Measurements from ENCODE around the gene MAGEB17.

Gene MAGEB17

GRCh38 chrX:16138108-16138427 is 29.2 kb upstream of the MAGEB17 start:
- no peak for TF ChIP-seq CTCF (IDR thresholded peaks at IDR 0.05)
- Histone ChIP-seq H3K4me1 (no peaks in the 10 kb centered on the region), H3K4me3 (no peak overlapping the region), H3K27me3 (no peaks in the 10 kb centered on the region), H3K9me3 (no peaks in the 10 kb centered on the region), H3K27ac (no peak overlapping the region), H3K36me3 (no peaks in the 10 kb centered on the region)
- intact Hi-C loops (cut with DNase I; ENCODE audit: low total_unique reads), result no loop called here
- no peak for DNase-seq

GRCh38 chrX:16140448-16140847 is 26.8 kb upstream of the MAGEB17 start:
- Histone ChIP-seq H3K9me3 (no peaks in the 10 kb centered on the region), H3K4me1 (no peaks in the 10 kb centered on the region), H3K36me3 (no peaks in the 10 kb centered on the region), H3K4me3 (no peak overlapping the region), H3K27me3 (no peaks in the 10 kb centered on the region), H3K27ac (no peak overlapping the region)
- no peak for DNase-seq
- intact Hi-C loops (cut with DNase I; ENCODE audit: low total_unique reads), result no loop called here
- TF ChIP-seq CTCF (IDR thresholded peaks at IDR 0.05), result no peak

GRCh38 chrX:16140983-16141382 is 26.3 kb upstream of the MAGEB17 start:
- DNase-seq, result no peak
- intact Hi-C loops (cut with DNase I; ENCODE audit: low total_unique reads), result no loop called here
- H3K27ac ChIP-seq, result no peak overlapping the region
- H3K36me3 ChIP-seq, result no peaks in the 10 kb centered on the region
- no peaks in the 10 kb centered on the region for H3K9me3 ChIP-seq
- no peaks in the 10 kb centered on the region for H3K27me3 ChIP-seq
- no peaks in the 10 kb centered on the region for H3K4me1 ChIP-seq
- H3K4me3 ChIP-seq, result no peak overlapping the region
- no peak for TF ChIP-seq CTCF (IDR thresholded peaks at IDR 0.05)

GRCh38 chrX:16141422-16142245 is 25.6 kb upstream of the MAGEB17 start:
- H3K4me1 ChIP-seq, result no peaks in the 10 kb centered on the region
- TF ChIP-seq CTCF (IDR thresholded peaks at IDR 0.05), result no peak
- H3K9me3 ChIP-seq, result no peaks in the 10 kb centered on the region
- H3K27me3 ChIP-seq, result no peaks in the 10 kb centered on the region
- H3K4me3 ChIP-seq, result no peak overlapping the region
- intact Hi-C loops (cut with DNase I; ENCODE audit: low total_unique reads), result no loop called here
- H3K27ac ChIP-seq, result no peak overlapping the region
- no peaks in the 10 kb centered on the region for H3K36me3 ChIP-seq
- no peak for DNase-seq

GRCh38 chrX:16142246-16142558 is 25.1 kb upstream of the MAGEB17 start:
- DNase-seq, result no peak
- intact Hi-C loops (cut with DNase I; ENCODE audit: low total_unique reads), result no loop called here
- H3K4me3 ChIP-seq, result no peak overlapping the region
- no peaks in the 10 kb centered on the region for H3K9me3 ChIP-seq
- H3K4me1 ChIP-seq, result no peaks in the 10 kb centered on the region
- no peak overlapping the region for H3K27ac ChIP-seq
- no peak for TF ChIP-seq CTCF (IDR thresholded peaks at IDR 0.05)
- H3K27me3 ChIP-seq, result no peaks in the 10 kb centered on the region
- H3K36me3 ChIP-seq, result no peaks in the 10 kb centered on the region

- TF ChIP-seq CTCF (IDR thresholded peaks at IDR 0.05), result no peak
- H3K27me3 ChIP-seq, result no peaks in the 10 kb centered on the region
- DNase-seq, result no peak
- H3K36me3 ChIP-seq, result no peaks in the 10 kb centered on the region
- no peak overlapping the region for H3K4me3 ChIP-seq
- no peaks in the 10 kb centered on the region for H3K4me1 ChIP-seq
- H3K27ac ChIP-seq, result no peak overlapping the region
- intact Hi-C loops (cut with DNase I; ENCODE audit: low total_unique reads), result no loop called here
- no peaks in the 10 kb centered on the region for H3K9me3 ChIP-seq
Measured at GRCh38 chrX:16143968-16144367, 23.3 kb upstream of the MAGEB17 start.
